Adrenal gland (tissue), 5 donors: ENCODE measurements around the gene SYT13.

Source experiments
- POLR2A ChIP-seq, 2 donors: fragments of 450-650 bp; IDR thresholded peaks; one replicate each; pipeline ENCODE4 v1.6.1; 2017; ENCODE audit warnings: antibody characterized with exemption in 2 of 2, mild to moderate bottlenecking in 2 of 2, moderate library complexity in 1 of 2
- TF ChIP-seq, protein P1 (sequence below), 6 experiments: fragments of 450-650 bp in 4 of 6; fragments of 200-600 bp in 2 of 6; sonication (generic) in 1 of 6; IDR thresholded peaks; 1 replicate in 5 of 6; 2 replicates in 1 of 6; pipeline versions ENCODE4 v1.5.1 to v1.8.0; 2016 to 2021; ENCODE audit warnings: antibody characterized with exemption in 6 of 6, mild to moderate bottlenecking in 2 of 6, moderate library complexity in 1 of 6
- donor health status: DM: no; HTN: no; CAD: no.

DNA sequence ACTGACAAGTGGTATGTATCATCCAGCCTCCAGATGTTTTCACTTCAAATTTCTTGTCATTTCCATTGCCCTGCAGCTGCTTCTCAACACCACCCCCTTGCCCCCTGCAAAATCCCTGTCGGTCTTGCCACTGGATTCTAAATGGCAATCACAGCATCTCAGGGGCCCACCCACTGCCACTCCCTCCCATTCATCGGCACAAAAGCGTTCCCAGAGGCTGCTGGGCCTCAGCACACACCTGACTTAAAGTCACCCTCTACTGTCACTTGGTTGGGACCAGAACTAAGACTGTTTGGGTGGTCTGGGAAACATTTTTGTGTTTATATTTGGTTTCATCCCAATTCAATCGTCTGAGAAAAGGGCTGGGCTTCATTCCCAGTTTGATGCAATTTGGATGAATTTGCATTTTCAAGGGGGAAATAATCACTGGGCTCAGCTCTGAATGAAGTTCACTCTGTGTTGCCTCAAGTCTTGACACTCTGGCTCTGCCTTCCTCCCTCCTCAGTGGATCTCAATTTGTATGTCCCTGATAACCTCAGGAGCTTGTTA lies 27.1 kb downstream of the SYT13 start:
- TF ChIP-seq, protein P1, sequence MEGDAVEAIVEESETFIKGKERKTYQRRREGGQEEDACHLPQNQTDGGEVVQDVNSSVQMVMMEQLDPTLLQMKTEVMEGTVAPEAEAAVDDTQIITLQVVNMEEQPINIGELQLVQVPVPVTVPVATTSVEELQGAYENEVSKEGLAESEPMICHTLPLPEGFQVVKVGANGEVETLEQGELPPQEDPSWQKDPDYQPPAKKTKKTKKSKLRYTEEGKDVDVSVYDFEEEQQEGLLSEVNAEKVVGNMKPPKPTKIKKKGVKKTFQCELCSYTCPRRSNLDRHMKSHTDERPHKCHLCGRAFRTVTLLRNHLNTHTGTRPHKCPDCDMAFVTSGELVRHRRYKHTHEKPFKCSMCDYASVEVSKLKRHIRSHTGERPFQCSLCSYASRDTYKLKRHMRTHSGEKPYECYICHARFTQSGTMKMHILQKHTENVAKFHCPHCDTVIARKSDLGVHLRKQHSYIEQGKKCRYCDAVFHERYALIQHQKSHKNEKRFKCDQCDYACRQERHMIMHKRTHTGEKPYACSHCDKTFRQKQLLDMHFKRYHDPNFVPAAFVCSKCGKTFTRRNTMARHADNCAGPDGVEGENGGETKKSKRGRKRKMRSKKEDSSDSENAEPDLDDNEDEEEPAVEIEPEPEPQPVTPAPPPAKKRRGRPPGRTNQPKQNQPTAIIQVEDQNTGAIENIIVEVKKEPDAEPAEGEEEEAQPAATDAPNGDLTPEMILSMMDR (IDR thresholded peaks at IDR 0.05) = no peak
- TF ChIP-seq POLR2A (IDR thresholded peaks at IDR 0.05) = no peak
